HG03378 (cell line): ENCODE measurements around the gene RCC1.
"Not testable (repeated sequence)": the region's sequence is repeated elsewhere in the genome, so short reads cannot be mapped to it uniquely, and the experiment has no call there.

Experiments
- ATAC-seq: cut with Tn5 transposase; IDR thresholded peaks from one replicate; pipeline ENCODE4 v1.9.1; 2021; ENCODE audit warnings: mild to moderate bottlenecking, moderate library complexity; ENCODE audit not compliant: unreplicated experiment

Gene RCC1

GRCh38 chr1:28510273-28510969 lies 4.6 kb downstream of the RCC1 start:
- ATAC-seq = no peak

- no peak for ATAC-seq
Observed at GRCh38 chr1:28510970-28511440, 5.2 kb downstream of the RCC1 start.

GRCh38 chr1:28512058-28512611 lies 6.3 kb downstream of the RCC1 start:
- no peak for ATAC-seq

- ATAC-seq = not testable (repeated sequence)
Observed at GRCh38 chr1:28514445-28514933, 8.6 kb downstream of the RCC1 start.

GRCh38 chr1:28516518-28516956 lies 10.7 kb downstream of the RCC1 start:
- ATAC-seq = no peak

DNA sequence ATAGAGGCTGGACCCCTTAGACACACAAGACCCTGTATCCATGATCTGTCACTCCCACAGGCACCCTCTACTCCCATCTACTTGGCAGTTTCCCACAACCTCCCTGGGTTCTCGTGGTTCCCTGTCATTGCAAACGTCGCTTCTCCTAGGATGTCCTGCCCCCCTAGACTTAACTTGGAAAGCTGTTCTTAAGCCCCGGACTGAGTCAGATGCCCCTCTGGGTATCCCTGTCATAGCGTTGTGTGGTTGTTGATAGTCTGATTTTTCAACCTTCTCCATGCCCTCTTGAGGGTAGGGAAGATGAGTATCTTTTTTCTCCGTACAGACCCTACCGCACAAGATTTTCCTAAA lies 11.8 kb downstream of the RCC1 start:
- no peak for ATAC-seq

DNA sequence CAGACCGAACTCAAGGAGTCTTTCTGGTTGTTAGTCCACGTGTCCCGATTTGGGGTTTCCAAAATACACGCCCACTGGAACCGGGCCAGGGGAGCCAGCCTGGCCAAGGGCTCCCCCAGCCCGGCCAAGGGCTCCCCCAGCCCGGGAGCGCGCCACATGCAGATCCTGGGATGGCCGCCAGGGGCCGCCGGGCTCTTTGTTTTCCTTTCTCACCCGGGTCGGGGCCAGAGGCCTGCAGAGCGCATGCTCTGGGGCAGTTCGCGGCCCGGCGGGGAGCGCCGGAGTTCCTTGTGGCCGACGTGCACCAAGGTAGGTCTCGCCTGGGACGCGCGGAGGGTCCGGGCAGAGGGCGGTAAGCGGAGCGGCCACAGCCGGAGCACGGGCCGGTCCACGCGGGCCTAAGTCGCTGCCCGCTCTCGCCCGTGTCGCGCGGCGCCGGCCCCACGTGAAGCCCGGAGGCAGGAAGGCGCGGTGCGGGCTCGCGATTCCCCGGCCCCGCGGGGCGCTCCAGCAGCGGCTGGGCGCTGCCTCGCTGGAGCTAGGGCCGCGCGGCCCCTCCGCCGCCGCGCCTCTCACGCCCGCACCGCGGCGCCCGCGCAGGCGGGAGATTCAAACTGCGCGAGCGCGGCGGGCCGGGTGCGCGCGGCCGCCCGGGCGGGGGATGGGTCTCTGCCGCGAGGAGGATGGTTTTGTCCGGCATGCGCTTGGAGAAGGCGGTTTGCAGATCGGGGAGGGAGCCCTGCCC lies 12.3 kb downstream of the RCC1 start:
- peak; percentile 65 for ATAC-seq

DNA sequence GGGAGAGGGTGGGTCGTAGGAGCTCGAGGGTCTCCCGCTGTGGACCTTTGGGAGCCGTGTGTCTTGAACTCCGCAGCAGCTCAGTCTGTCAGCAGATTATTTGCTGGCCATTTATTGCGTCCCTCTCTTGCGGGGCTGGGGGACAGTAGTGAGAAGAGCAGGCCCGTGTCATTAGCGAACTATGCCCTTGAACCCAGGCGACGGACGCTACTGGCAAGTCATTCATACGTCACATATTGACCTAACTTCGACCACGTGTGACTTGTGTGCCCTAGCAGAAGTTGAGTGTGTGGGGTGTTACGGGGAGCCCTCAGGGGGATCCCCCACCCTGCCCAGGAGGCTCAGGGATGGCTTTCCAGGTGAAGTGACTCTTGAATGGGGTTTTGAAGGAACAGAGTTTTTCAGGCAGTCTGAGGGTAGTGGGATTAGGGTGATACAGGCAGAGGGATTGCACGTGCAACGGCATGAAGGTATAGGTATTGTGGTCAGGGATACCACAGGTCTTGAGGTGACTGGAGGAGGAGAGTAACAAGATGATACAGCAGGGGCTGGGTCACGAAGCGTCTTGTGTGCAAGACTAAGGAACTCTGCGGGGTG lies 13.0 kb downstream of the RCC1 start:
- ATAC-seq = no peak

DNA sequence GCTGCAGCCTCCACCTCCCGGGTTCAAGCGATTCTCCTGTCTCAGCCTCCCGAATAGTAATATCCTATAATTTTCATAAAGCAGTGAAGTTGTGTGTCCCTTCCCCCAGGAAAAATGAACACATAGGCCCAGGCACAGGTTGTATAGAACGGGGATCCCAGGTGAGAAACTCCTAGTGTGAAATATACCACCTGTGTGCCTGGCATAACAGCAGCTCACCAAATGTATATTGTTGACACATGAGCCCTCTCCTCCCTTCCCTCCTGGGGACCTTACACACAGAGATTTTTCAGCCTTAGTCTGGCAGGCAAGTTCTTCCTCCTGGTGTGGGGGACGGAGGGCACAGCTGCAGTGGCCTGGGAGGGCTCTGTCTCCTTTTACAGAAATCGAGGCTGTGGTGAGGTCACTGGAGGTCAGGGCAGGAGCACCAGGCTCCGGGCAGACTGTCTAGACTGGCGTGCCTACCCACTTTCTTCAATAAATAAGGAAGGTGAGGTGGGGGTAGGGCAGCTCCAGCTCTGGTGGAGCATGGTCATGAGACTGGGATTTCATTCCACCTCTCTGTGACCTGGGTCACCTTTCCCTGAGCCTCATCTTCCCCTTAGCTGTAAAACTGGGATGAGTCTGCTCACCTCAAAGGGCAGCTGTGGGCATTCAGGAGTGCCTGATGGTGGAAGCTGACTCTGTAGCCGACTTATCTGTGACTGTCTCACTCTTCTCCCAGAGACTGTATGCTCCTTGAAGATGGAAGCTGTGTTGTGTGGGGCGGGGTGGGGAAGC lies 14.3 kb downstream of the RCC1 start:
- ATAC-seq = no peak

- not testable (repeated sequence) for ATAC-seq
Observed at GRCh38 chr1:28520796-28521195, 15.0 kb downstream of the RCC1 start.

- no peak for ATAC-seq
Observed at GRCh38 chr1:28521502-28522164, 15.8 kb downstream of the RCC1 start.

GRCh38 chr1:28522537-28522936 lies 16.7 kb downstream of the RCC1 start:
- ATAC-seq = not testable (repeated sequence)

- ATAC-seq = not testable (repeated sequence)
Observed at GRCh38 chr1:28525002-28525642, 19.3 kb downstream of the RCC1 start.

- no peak for ATAC-seq
Observed at GRCh38 chr1:28526886-28527285, 21.0 kb downstream of the RCC1 start.

- no peak for ATAC-seq
Observed at GRCh38 chr1:28530456-28530855, 24.6 kb downstream of the RCC1 start.

DNA sequence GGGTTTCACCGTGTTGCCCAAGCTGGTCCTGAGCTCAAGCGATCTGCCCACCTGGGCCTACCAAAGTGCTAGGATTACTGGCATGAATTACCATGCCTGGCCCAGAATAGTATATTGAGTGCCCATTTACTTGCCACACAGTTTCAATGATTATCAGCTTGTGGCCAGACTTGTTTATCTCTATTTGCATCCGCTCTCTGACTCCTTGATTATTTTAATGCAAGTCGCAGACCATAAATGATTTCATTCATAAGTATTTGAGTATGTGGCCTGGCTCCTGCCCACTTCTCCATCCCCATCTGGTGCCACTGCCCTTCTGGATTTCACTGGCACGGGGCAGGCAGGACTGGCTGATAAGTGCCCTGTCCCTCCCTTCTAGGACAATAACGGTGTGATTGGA lies 28.8 kb downstream of the RCC1 start:
- ATAC-seq = no peak

- ATAC-seq = no peak
Observed at GRCh38 chr1:28535180-28535579, 29.3 kb downstream of the RCC1 start.

GRCh38 chr1:28537457-28538199 lies 31.8 kb downstream of the RCC1 start:
- no peak for ATAC-seq

DNA sequence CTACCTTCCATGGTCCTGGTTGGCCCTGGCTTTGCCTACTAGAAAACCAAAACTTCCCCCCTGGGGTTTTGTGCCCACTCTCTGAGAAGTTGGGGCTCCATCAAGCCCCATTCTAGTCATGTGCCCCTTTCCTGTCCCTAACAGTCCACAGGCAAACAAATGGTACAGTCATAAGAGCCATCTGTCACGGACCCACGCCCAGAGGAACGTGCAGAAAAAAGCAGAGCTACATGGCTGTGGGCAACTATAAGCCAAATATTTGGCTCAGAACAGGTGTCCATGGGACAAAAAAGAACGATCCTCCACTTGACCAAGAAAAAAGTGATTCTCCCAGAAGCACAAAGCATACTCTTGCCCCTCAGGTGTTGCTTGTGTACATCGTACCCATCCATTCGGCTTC lies 32.4 kb downstream of the RCC1 start:
- ATAC-seq = no peak
